BLaER1 (cell line): ENCODE results near the gene TADA1.

Experiments
- H3K27ac ChIP-seq: shearing (Covaris generic); formaldehyde crosslinking; 2 replicates; pipeline ENCODE4 v1.8.1; 2022
- H3K27me3 ChIP-seq: shearing (Covaris generic); formaldehyde crosslinking; 2 replicates; pipeline ENCODE4 v1.8.1; 2022
- H3K36me3 ChIP-seq: shearing (Covaris generic); formaldehyde crosslinking; 2 replicates; pipeline ENCODE4 v1.8.1; 2022
- H3K4me1 ChIP-seq: shearing (Covaris generic); formaldehyde crosslinking; 2 replicates; pipeline ENCODE4 v1.8.1; 2022
- H3K4me2 ChIP-seq: shearing (Covaris generic); formaldehyde crosslinking; 2 replicates; pipeline ENCODE4 v1.8.1; 2022
- H3K4me3 ChIP-seq: shearing (Covaris generic); formaldehyde crosslinking; 2 replicates; pipeline ENCODE4 v1.8.1; 2022
- H3K9ac ChIP-seq: shearing (Covaris generic); formaldehyde crosslinking; 2 replicates; pipeline ENCODE4 v1.8.1; 2022
- H3K9me3 ChIP-seq: shearing (Covaris generic); formaldehyde crosslinking; 2 replicates; pipeline ENCODE4 v1.8.1; 2022
- H4K20me1 ChIP-seq: shearing (Covaris generic); formaldehyde crosslinking; 2 replicates; pipeline ENCODE4 v1.8.1; 2022
- Cebpa-rat ChIP-seq: shearing (Covaris generic); IDR thresholded peaks from 2 replicates; pipeline ENCODE4 v1.8.1; 2022

The TADA1 gene

DNA sequence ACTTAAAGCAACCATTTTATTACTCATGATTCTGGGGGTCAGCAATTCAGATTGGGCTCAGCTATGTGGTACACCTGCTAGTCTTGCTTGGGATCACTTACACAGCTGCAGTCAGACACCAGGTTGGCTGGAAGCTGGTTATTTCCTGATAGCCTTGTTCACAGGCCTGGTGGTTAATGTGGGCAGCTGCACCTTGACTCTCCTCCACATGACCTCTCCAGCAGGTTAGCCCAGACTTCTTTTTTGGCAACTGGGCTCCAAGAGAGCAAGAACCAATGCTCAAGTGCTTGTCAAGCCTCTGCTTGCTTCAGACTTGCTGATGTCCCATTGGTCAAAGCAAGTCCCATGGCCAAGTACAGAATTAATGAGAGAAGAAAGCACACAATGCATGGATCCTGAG lies 48.6 kb downstream of the TADA1 start:
- no peak overlapping the region for H3K4me2 ChIP-seq
- H4K20me1 ChIP-seq = no peaks in the 10 kb centered on the region
- no peak overlapping the region for H3K4me3 ChIP-seq
- H3K4me1 ChIP-seq = peaks cover 6% of the 10 kb centered on the region; the same call in 1 of the 2 replicates
- no peaks in the 10 kb centered on the region for H3K27me3 ChIP-seq
- H3K9me3 ChIP-seq = peaks cover 45% of the 10 kb centered on the region
- no peak overlapping the region for H3K27ac ChIP-seq
- H3K9ac ChIP-seq = no peak overlapping the region
- no peak for TF ChIP-seq Cebpa-rat
- no peaks in the 10 kb centered on the region for H3K36me3 ChIP-seq

DNA sequence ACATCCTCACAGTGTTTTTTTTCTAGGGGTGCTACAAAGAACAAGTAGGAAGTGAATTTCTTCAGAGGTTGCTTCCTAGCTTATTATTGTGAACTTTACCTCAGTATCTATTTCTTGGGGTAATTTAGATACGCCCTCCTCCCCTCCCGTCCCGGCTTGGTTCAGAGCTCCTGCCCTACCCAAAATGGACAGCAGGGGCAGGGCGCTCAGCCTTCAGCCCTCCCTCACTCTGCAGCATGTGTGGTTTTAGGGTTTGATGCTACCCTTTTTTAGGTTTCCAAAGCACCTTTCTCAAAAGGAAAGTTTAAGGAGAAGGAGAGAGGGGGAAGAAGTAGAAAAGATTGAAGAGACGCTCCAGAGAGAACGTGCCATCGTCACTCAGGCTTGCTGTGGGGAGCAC lies 53.7 kb downstream of the TADA1 start:
- Histone ChIP-seq H3K27me3 (no peaks in the 10 kb centered on the region), H3K27ac (no peak overlapping the region), H3K4me3 (no peak overlapping the region), H3K4me2 (no peak overlapping the region), H3K9me3 (peaks cover 26% of the 10 kb centered on the region), H3K4me1 (no peaks in the 10 kb centered on the region), H3K9ac (no peak overlapping the region), H4K20me1 (no peaks in the 10 kb centered on the region), H3K36me3 (no peaks in the 10 kb centered on the region)
- TF ChIP-seq Cebpa-rat = no peak

DNA sequence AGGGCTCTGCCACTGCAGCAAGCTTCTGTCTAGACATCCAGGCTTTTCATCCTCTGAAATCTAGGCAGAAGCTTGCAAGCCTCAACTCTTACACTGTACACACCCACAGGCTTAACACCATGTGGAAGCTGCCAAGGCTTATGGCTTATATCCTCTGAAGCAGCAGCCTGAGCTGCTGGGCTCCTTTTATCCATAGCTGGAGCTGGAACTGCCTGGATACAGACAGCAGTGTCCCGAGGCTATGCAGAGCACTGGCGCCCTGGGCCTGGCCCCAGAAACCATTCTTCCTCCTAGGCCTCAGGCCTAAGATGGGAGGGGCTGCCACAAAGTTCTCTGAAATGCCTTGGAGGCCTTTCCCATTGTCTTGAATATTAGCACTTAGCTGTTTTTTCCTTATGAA lies 56.1 kb downstream of the TADA1 start:
- H3K4me1 ChIP-seq = no peaks in the 10 kb centered on the region
- no peak overlapping the region for H3K9ac ChIP-seq
- no peaks in the 10 kb centered on the region for H3K36me3 ChIP-seq
- no peaks in the 10 kb centered on the region for H4K20me1 ChIP-seq
- no peak overlapping the region for H3K4me3 ChIP-seq
- peaks cover 43% of the 10 kb centered on the region for H3K9me3 ChIP-seq
- no peak overlapping the region for H3K4me2 ChIP-seq
- no peak for TF ChIP-seq Cebpa-rat
- H3K27ac ChIP-seq = no peak overlapping the region
- no peaks in the 10 kb centered on the region for H3K27me3 ChIP-seq

DNA sequence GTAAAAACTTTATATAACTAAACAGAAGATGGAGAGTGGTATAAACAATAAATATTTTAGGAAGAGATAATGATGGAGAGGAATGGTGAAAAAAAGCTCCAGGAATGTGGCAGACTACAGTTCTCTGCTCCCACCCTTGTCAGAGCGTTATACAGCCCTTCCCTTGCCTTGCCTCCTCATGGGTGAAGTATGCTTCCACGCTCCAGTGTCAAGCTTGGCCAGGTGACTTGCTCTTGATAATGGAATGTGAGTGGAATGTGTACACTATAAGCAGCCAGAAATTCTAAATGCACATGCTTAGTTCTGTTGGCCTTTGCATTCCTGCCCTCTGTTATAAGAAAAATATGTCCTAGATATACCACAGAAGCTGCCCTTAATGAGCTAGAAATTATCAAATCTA lies 61.5 kb downstream of the TADA1 start:
- Histone ChIP-seq H3K9me3 (peaks cover 19% of the 10 kb centered on the region), H3K9ac (no peak overlapping the region), H3K4me1 (no peaks in the 10 kb centered on the region), H3K4me2 (no peak overlapping the region), H4K20me1 (no peaks in the 10 kb centered on the region), H3K27me3 (no peaks in the 10 kb centered on the region), H3K27ac (no peak overlapping the region), H3K36me3 (no peaks in the 10 kb centered on the region), H3K4me3 (no peak overlapping the region)
- no peak for TF ChIP-seq Cebpa-rat

DNA sequence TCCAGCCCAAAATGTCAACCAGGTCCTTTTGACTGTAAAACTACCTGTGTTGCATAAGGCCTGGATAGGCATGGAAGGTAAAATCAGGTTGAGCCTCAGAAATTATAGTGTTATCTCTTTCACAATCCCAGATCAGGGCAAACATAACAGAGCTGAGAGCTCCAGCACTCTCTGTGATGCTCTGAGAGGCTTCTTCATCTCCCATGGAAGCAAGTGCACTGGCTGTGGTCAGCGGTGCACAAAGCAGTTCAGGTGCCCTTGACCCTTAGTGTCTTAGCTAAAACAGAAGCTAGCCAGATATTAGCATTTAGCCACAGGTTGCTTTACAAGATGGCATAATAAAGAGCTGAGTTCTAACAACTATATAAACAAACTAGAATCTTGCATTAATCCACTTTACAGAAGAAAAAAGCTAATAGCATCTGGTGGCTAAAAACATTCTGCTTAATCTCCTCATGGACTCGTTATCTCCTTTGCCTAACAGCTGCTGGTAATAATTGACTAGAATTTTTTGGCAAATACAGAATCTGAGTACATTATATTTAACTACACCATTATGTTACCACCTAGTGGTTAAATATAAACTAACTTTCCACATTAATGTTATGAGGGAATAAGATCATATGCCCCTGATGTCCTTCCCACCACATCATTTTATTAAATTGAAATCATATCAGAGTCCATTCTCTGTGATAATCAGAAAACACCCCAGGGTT lies 62.4 kb downstream of the TADA1 start:
- Histone ChIP-seq H3K4me1 (no peaks in the 10 kb centered on the region), H3K9me3 (peaks cover 19% of the 10 kb centered on the region), H3K4me3 (no peak overlapping the region)

DNA sequence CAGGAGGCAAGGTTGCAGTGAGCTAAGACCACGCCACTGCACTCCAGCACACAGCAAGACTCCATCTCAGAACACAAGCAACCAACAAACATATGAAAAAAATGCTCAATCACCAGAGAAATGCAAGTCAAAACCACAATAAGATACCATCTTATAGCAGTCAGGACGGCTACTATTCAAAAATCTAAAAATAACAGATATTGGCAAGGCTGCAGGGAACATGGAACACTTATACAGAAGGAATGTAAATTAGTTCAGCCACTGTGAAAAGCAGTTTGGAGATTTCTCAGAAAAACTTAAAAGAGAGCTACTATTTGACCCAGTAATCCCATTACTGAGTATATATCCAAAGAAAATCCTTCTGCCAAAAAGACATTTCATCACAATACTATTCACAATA lies 64.4 kb downstream of the TADA1 start:
- Histone ChIP-seq H4K20me1 (no peaks in the 10 kb centered on the region), H3K4me2 (no peak overlapping the region), H3K36me3 (no peaks in the 10 kb centered on the region), H3K9ac (no peak overlapping the region), H3K27ac (no peak overlapping the region), H3K9me3 (peaks cover 15% of the 10 kb centered on the region), H3K4me1 (no peaks in the 10 kb centered on the region), H3K27me3 (no peaks in the 10 kb centered on the region), H3K4me3 (no peak overlapping the region)
- no peak for TF ChIP-seq Cebpa-rat

More for the DNA sequence above, 62.4 kb downstream of the TADA1 start:
- no peak overlapping the region for H3K9ac ChIP-seq
- TF ChIP-seq Cebpa-rat = no peak
- no peak overlapping the region for H3K27ac ChIP-seq
- H3K27me3 ChIP-seq = no peaks in the 10 kb centered on the region
- H3K36me3 ChIP-seq = no peaks in the 10 kb centered on the region
- H4K20me1 ChIP-seq = no peaks in the 10 kb centered on the region
- H3K4me2 ChIP-seq = no peak overlapping the region

DNA sequence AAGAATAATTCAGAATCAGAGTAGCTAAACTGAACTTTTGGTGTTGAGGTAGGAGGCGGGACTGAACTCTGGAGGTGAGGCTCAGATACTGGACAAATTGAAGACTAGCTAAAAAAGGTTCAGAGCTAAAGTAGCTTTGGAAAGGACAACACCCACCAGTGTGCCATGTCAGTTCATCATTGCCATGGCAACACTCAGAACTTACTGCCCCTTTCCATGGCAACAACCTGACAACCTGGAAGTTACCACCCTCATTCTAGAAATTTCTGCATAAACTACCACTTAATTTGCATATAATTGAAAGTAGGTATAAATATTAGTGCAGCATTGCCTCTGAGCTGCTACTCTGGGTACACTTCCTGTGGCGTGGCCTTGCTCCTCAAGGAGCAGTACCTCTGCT lies 67.1 kb downstream of the TADA1 start:
- no peak overlapping the region for H3K27ac ChIP-seq
- peaks cover 16% of the 10 kb centered on the region for H3K4me1 ChIP-seq
- TF ChIP-seq Cebpa-rat = no peak
- no peak overlapping the region for H3K4me3 ChIP-seq
- no peaks in the 10 kb centered on the region for H3K9me3 ChIP-seq
- no peak overlapping the region for H3K9ac ChIP-seq
- no peaks in the 10 kb centered on the region for H4K20me1 ChIP-seq
- H3K27me3 ChIP-seq = no peaks in the 10 kb centered on the region
- H3K4me2 ChIP-seq = no peak overlapping the region
- H3K36me3 ChIP-seq = no peaks in the 10 kb centered on the region
